ENCODE data around the gene CYP19A1. TPM values are rescaled to one million over a fixed set of nuclear protein-coding genes. Genes with fewer than 3 reads are reported as not detected.

The CYP19A1 gene
- total RNA-seq, 1 experiment from 2014 or later: 0.77 TPM

DNA sequence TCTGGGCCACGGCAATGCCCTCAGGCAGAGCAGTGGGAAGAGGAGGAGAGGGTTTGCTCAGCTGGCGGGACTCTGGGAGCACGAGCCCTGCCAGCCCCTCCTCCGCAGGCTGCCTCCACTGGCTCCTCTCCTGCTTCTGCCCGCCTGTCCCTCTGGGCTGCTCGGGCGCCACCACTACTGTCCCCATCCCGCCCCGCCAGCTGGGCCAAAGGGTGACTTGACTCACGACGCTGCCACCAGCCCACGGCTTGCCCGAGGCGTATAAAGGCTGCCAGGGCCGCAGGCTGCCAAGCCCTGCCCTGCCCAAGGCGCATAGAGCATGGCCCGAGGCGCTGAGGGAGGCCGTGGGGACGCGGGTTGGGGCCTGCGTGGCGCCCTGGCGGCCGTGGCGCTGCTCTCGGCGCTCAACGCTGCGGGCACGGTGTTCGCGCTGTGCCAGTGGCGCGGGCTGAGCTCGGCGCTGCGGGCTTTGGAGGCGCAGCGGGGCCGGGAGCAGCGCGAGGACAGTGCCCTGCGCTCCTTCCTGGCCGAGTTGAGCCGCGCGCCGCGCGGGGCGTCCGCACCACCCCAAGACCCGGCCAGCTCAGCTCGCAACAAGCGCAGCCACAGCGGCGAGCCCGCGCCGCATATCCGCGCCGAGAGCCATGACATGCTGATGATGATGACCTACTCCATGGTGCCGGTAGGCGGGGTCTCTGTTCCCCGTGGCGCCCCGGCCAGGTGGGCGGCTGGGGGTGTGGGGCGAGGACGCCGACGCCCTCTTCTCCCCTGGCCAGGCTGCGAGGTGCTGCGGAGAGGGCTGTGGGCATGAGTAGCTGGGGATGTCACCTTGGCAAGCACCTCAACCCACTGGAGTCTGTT, 3.2 kb upstream of the CYP19A1 start, which contains the start of gene GLDN:
Gene GLDN, plus strand, starts transcription at position 290 of the 861 bp plus-strand sequence. Its CDS starts 30 bp downstream, at position 320.
- peak within 1 kb of the TSS; percentile 16; the same call in 1 of the 2 replicates for H3K4me3 ChIP-seq (ENCODE audit: low read depth, low read length)
- POLR2A ChIA-PET: no interaction called here
- TF ChIP-seq, protein P1, sequence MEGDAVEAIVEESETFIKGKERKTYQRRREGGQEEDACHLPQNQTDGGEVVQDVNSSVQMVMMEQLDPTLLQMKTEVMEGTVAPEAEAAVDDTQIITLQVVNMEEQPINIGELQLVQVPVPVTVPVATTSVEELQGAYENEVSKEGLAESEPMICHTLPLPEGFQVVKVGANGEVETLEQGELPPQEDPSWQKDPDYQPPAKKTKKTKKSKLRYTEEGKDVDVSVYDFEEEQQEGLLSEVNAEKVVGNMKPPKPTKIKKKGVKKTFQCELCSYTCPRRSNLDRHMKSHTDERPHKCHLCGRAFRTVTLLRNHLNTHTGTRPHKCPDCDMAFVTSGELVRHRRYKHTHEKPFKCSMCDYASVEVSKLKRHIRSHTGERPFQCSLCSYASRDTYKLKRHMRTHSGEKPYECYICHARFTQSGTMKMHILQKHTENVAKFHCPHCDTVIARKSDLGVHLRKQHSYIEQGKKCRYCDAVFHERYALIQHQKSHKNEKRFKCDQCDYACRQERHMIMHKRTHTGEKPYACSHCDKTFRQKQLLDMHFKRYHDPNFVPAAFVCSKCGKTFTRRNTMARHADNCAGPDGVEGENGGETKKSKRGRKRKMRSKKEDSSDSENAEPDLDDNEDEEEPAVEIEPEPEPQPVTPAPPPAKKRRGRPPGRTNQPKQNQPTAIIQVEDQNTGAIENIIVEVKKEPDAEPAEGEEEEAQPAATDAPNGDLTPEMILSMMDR (IDR thresholded peaks at IDR 0.05; ENCODE audit: insufficient read depth in 1 of 2, low read depth in 1 of 2, low read length in 1 of 2, severe bottlenecking in 1 of 2, unreplicated experiment in 1 of 2): no peak
- CTCF ChIA-PET: no interaction called here
- H3K9me3 ChIP-seq: no peaks in the 10 kb centered on the region
- no peaks in the 10 kb centered on the region for H3K9me3 Mint-ChIP-seq (ENCODE audit: unreplicated experiment)
- no peak within 1 kb of the TSS for H3K27ac Mint-ChIP-seq (ENCODE audit: unreplicated experiment)
- peak within 1 kb of the TSS; percentile 47 for H3K4me3 Mint-ChIP-seq (ENCODE audit: unreplicated experiment)
- peaks cover 7% of the 10 kb centered on the region for H3K27me3 Mint-ChIP-seq (ENCODE audit: insufficient read depth, unreplicated experiment)
- no peaks in the 10 kb centered on the region; the same call in 1 of the 2 replicates for H3K27me3 ChIP-seq (replicated peaks; ENCODE audit: control insufficient read depth, insufficient read depth, low read length)
- H3K4me1 ChIP-seq: no peaks in the 10 kb centered on the region
- no peaks in the 10 kb centered on the region for H3K36me3 Mint-ChIP-seq (ENCODE audit: insufficient read depth, unreplicated experiment)
- DNase-seq: peak in 1 of 2 experiments; percentile 9
- H3K4me1 Mint-ChIP-seq (ENCODE audit: low read depth, unreplicated experiment): no peaks in the 10 kb centered on the region
- H3K36me3 ChIP-seq (ENCODE audit: control insufficient read depth, insufficient read depth, low read length): no peaks in the 10 kb centered on the region
- no TSS peak for BruUV-seq (replicated peaks)
- intact Hi-C loops (cut with micrococcal nuclease; ENCODE audit: unreplicated experiment): no loop called here

DNA sequence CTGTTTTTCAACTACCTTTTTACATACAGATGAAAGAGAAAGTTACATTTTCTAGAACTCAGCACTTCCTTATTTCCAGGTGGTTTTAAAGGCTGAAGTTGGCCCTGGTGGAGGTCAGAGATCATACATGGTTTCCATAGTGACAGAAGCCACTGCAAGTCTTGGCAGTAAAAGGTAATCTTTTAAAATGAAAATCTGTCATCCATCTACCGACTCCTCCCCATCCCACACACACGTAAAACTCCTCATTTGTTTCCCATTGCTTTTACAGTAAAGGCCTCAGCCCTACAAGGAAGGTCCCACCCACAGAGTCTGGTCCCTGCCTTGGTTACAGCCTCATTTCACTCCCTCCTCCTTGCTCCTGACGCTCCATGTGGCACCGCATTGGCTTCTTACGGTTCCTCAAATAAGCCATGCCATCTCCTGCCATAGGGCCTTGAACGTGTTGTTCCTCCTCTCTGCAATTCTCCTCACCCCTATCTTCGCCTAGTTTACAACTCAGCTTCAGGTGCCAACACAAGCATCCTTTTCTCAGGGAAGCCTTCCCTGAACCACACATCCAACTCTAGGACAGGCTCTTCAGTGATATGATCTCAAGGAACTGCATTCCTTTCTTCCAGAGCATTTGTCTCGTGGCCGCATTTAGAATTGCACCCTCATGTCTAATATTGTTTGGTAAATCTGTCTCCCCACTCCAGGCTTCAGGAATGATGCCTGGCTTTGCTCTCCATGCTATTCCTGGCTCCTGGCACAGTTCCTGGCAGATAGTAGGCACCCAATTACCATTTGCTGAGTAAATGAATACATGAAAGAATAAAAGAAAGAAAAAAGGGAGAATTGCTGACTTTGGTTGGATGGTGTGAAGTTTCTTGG, 2.6 kb downstream of the CYP19A1 start:
- BruUV-seq (replicated peaks): no TSS peak
- Mint-ChIP-seq H3K36me3 (ENCODE audit: insufficient read depth, unreplicated experiment) (no peaks in the 10 kb centered on the region), H3K4me3 (ENCODE audit: unreplicated experiment) (no peak overlapping the region), H3K4me1 (ENCODE audit: low read depth, unreplicated experiment) (no peaks in the 10 kb centered on the region), H3K9me3 (ENCODE audit: unreplicated experiment) (no peaks in the 10 kb centered on the region), H3K27me3 (ENCODE audit: insufficient read depth, unreplicated experiment) (peaks cover 3% of the 10 kb centered on the region), H3K27ac (ENCODE audit: unreplicated experiment) (no peak overlapping the region)
- Histone ChIP-seq H3K9me3 (no peaks in the 10 kb centered on the region), H3K4me1 (no peaks in the 10 kb centered on the region), H3K36me3 (ENCODE audit: control insufficient read depth, insufficient read depth, low read length) (no peaks in the 10 kb centered on the region), H3K4me3 (ENCODE audit: low read depth, low read length) (no peak overlapping the region), H3K27me3 (replicated peaks; ENCODE audit: control insufficient read depth, insufficient read depth, low read length) (no peaks in the 10 kb centered on the region)
- CTCF ChIA-PET: no interaction called here
- TF ChIP-seq, protein P1 (IDR thresholded peaks at IDR 0.05; ENCODE audit: insufficient read depth in 1 of 2, low read depth in 1 of 2, low read length in 1 of 2, severe bottlenecking in 1 of 2, unreplicated experiment in 1 of 2): no peak
- intact Hi-C loops (cut with micrococcal nuclease; ENCODE audit: unreplicated experiment): no loop called here
- no peak for DNase-seq
- POLR2A ChIA-PET: no interaction called here

DNA sequence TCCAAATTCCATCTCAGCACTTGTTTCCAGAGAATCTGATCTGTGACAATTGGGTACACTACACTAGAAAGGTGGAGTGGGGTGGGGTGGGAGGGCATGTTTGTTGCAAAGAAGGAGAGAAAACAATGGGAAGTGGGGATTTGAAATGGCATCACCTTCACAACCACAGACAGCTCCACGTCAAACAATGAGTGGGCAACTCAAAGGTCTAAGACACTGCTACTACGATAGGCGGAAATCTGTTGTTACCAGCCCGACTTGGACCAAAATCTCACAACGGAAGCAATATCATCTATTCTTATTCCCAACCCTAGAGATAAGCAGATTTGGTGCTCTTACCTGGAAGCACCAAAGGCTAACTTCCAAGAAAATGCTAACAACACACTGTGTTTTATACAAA, 3.3 kb downstream of the CYP19A1 start:
- Histone ChIP-seq H3K4me3 (ENCODE audit: low read depth, low read length) (no peak overlapping the region), H3K4me1 (no peaks in the 10 kb centered on the region), H3K9me3 (no peaks in the 10 kb centered on the region), H3K27me3 (replicated peaks; ENCODE audit: control insufficient read depth, insufficient read depth, low read length) (no peaks in the 10 kb centered on the region), H3K36me3 (ENCODE audit: control insufficient read depth, insufficient read depth, low read length) (no peaks in the 10 kb centered on the region)
- CTCF ChIA-PET: no interaction called here
- Mint-ChIP-seq H3K36me3 (ENCODE audit: insufficient read depth, unreplicated experiment) (no peaks in the 10 kb centered on the region), H3K27me3 (ENCODE audit: insufficient read depth, unreplicated experiment) (peaks cover 3% of the 10 kb centered on the region), H3K27ac (ENCODE audit: unreplicated experiment) (no peak overlapping the region), H3K9me3 (ENCODE audit: unreplicated experiment) (no peaks in the 10 kb centered on the region), H3K4me1 (ENCODE audit: low read depth, unreplicated experiment) (no peaks in the 10 kb centered on the region), H3K4me3 (ENCODE audit: unreplicated experiment) (no peak overlapping the region)
- BruUV-seq (replicated peaks): no TSS peak
- POLR2A ChIA-PET: no interaction called here
- TF ChIP-seq, protein P1 (IDR thresholded peaks at IDR 0.05; ENCODE audit: insufficient read depth in 1 of 2, low read depth in 1 of 2, low read length in 1 of 2, severe bottlenecking in 1 of 2, unreplicated experiment in 1 of 2): no peak
- intact Hi-C loops (cut with micrococcal nuclease; ENCODE audit: unreplicated experiment): no loop called here
- DNase-seq: no peak

Measured in Caco-2 (cell line).